HepG2 (cell line): ENCODE data around the gene NISCH. TPM values are rescaled to one million over a fixed set of nuclear protein-coding genes. Genes with fewer than 3 reads are reported as not detected.

Experiments
- ATF4 ChIP-seq, 2 experiments: fragments of 450-650 bp in 1 of 2; sonication (generic) in 1 of 2; formaldehyde crosslinking; IDR thresholded peaks; 2 replicates each; pipeline versions ENCODE4 v1.5.0 to v1.8.0; 2020 to 2022; ENCODE audit warnings: mild to moderate bottlenecking in 1 of 2, missing genetic modification reagents in 1 of 2
- CHCHD3 ChIP-seq: sonication (generic); formaldehyde crosslinking; IDR thresholded peaks from 2 replicates; pipeline ENCODE4 v1.8.0; 2022; ENCODE audit warnings: mild to moderate bottlenecking, missing genetic modification reagents, moderate library complexity
- DDIT3 ChIP-seq: sonication (generic); formaldehyde crosslinking; IDR thresholded peaks from 2 replicates; pipeline ENCODE4 v1.4.0; 2020; ENCODE audit warnings: mild to moderate bottlenecking, missing genetic modification reagents
- DNMT1 ChIP-seq: sonication (generic); formaldehyde crosslinking; IDR thresholded peaks from 2 replicates; pipeline ENCODE4 v1.5.1; 2020; ENCODE audit warnings: mild to moderate bottlenecking, missing genetic modification reagents
- GATA4 ChIP-seq: sonication (generic); IDR thresholded peaks from 2 replicates; pipeline ENCODE4 v1.6.1; 2016; ENCODE audit warnings: antibody characterized with exemption, low read depth, borderline replicate concordance
- HNF1B ChIP-seq: sonication (generic); formaldehyde crosslinking; IDR thresholded peaks from 2 replicates; pipeline ENCODE4 v1.5.1; 2020; ENCODE audit warnings: mild to moderate bottlenecking, moderate library complexity, missing genetic modification reagents
- KDM3A ChIP-seq: IDR thresholded peaks from 2 replicates; pipeline ENCODE4 v1.6.1; 2018; ENCODE audit warnings: low read depth, missing compliant biosample characterization
- REST ChIP-seq, 2 experiments: IDR thresholded peaks; 2 replicates each; pipeline ENCODE4 v1.6.1; 2011 to 2012; ENCODE audit warnings: low read length in 2 of 2, borderline replicate concordance in 1 of 2, low read depth in 1 of 2, mild to moderate bottlenecking in 1 of 2, moderate library complexity in 1 of 2
- RFX1 ChIP-seq: fragments of 450-650 bp; IDR thresholded peaks from 2 replicates; pipeline ENCODE4 v1.6.1; 2017
- SNAI1 ChIP-seq: sonication (generic); formaldehyde crosslinking; IDR thresholded peaks from 2 replicates; pipeline ENCODE4 v1.5.0; 2020; ENCODE audit warnings: mild to moderate bottlenecking, missing genetic modification reagents, borderline replicate concordance
- SPEN ChIP-seq: sonication (generic); formaldehyde crosslinking; IDR thresholded peaks from 2 replicates; pipeline ENCODE4 v1.5.1; 2020; ENCODE audit warnings: low read depth, mild to moderate bottlenecking, missing genetic modification reagents
- ZBTB26 ChIP-seq: IDR thresholded peaks from 2 replicates; pipeline ENCODE4 v1.6.1; 2016; ENCODE audit warnings: missing compliant biosample characterization, missing genetic modification reagents, borderline replicate concordance
- ZMYM4 ChIP-seq: sonication (generic); formaldehyde crosslinking; IDR thresholded peaks from 2 replicates; pipeline ENCODE4 v1.8.1; 2023; ENCODE audit warnings: mild to moderate bottlenecking, missing genetic modification reagents
- ZNF205 ChIP-seq: IDR thresholded peaks from 2 replicates; pipeline ENCODE4 v1.6.1; 2018; ENCODE audit warnings: missing biosample characterization, missing genetic modification reagents
- ZNF274 ChIP-seq: sonication (generic); formaldehyde crosslinking; IDR thresholded peaks from 2 replicates; pipeline ENCODE4 v1.5.1; 2020; ENCODE audit warnings: mild to moderate bottlenecking, missing genetic modification reagents
- ZNF616 ChIP-seq: sonication (generic); formaldehyde crosslinking; IDR thresholded peaks from 2 replicates; pipeline ENCODE4 v1.5.0; 2020; ENCODE audit warnings: low read depth, mild to moderate bottlenecking, missing genetic modification reagents
- ZNF619 ChIP-seq: sonication (generic); formaldehyde crosslinking; IDR thresholded peaks from 2 replicates; pipeline ENCODE4 v1.4.0; 2020; ENCODE audit warnings: mild to moderate bottlenecking, missing genetic modification reagents
- ZNF781 ChIP-seq: sonication (generic); formaldehyde crosslinking; IDR thresholded peaks from 2 replicates; pipeline ENCODE4 v1.5.1; 2020; ENCODE audit warnings: borderline replicate concordance, mild to moderate bottlenecking, missing genetic modification reagents; ENCODE audit errors: not compliant biosample characterization
- ZNF782 ChIP-seq: sonication (generic); formaldehyde crosslinking; IDR thresholded peaks from 2 replicates; pipeline ENCODE4 v1.4.0; 2020; ENCODE audit warnings: missing genetic modification reagents, mild to moderate bottlenecking, borderline replicate concordance
- ZSCAN31 ChIP-seq: sonication (generic); formaldehyde crosslinking; IDR thresholded peaks from 2 replicates; pipeline ENCODE4 v1.5.0; 2020; ENCODE audit warnings: low read depth, mild to moderate bottlenecking, missing genetic modification reagents
- polyA plus RNA-seq, 8 experiments: library from polyadenylated mRNA; depleted of rRNA in 3 of 8; stranded (reverse) in 7 of 8; unstranded in 1 of 8; fragments of >200 nt; fragmentation: Illumina TruSeq in 4 of 8; extraction: Trizol in 4 of 8; gene quantifications; 2 replicates each; pipeline versions ENCODE4 v1.2.1 to v1.2.3, GENCODE V29; 2011 to 2016; ENCODE audit warnings: low read depth in 4 of 8, missing spikeins in 1 of 8, mixed read lengths in 1 of 8; ENCODE audit not compliant: insufficient read depth in 1 of 8
- total RNA-seq, 5 experiments: library from RNA; depleted of rRNA; stranded (reverse); fragments of >200 nt; fragmentation: Illumina TruSeq; extraction: Trizol; gene quantifications; 2 replicates each; pipeline ENCODE4 v1.2.3, GENCODE V29; 2016; ENCODE audit warnings: low read depth in 1 of 5

NISCH gene
- total and polyA plus RNA-seq, 2 of the 13 experiments (the other 11 are each of a cell fraction or from before 2014, with no cell fraction given) = 27.0 to 47.6 TPM

GRCh38 chr3:52444860-52445793 is 10.3 kb upstream of the NISCH start, which contains the start of gene SEMA3G (continued):
- TF ChIP-seq SPEN (CRISPR knock-in tag) = peak; percentile 79
- no peak for TF ChIP-seq ZNF782
- 0 out of 2 replicates have a peak, but pooled peaks have one; percentile 34 for TF ChIP-seq DNMT1 (CRISPR knock-in tag)
- peak; percentile 69; the same call in 1 of the 2 replicates for TF ChIP-seq ZNF274 (CRISPR knock-in tag)
- peak; percentile 29; the same call in 1 of the 2 replicates for TF ChIP-seq KDM3A (CRISPR knock-in tag)
- TF ChIP-seq ZNF205 (CRISPR knock-in tag) = no peak; the same call in 1 of the 2 replicates
- peak; percentile 37; the same call in 1 of the 2 replicates for TF ChIP-seq CHCHD3 (CRISPR knock-in tag)
- 0 out of 2 replicates have a peak, but pooled peaks have one; percentile 17 for TF ChIP-seq ZNF619 (CRISPR knock-in tag)
- no peak for TF ChIP-seq ZNF616 (CRISPR knock-in tag)
- peak in 1 of 2 experiments; percentile 48; a peak in 1 of 4 replicates for TF ChIP-seq REST (IDR thresholded peaks at IDR 0.05; ENCODE audit: borderline replicate concordance in 1 of 2, low read depth in 1 of 2, low read length in 2 of 2)
- TF ChIP-seq HNF1B = no peak; the same call in none of the 2 replicates
- no peak; the same call in 1 of the 2 replicates for TF ChIP-seq ZSCAN31 (CRISPR knock-in tag)
- peak; percentile 49; the same call in 1 of the 2 replicates for TF ChIP-seq ZMYM4 (CRISPR knock-in tag)
- peak; percentile 64; the same call in 1 of the 2 replicates for TF ChIP-seq GATA4
- no peak for TF ChIP-seq DDIT3 (CRISPR knock-in tag)
- peak; percentile 70; the same call in 1 of the 2 replicates for TF ChIP-seq SNAI1 (CRISPR knock-in tag)
- TF ChIP-seq ATF4 (CRISPR knock-in tag; IDR thresholded peaks at IDR 0.05) = no peak
- no peak for TF ChIP-seq ZNF781 (CRISPR knock-in tag)
- TF ChIP-seq ZBTB26 = peak; percentile 77
- no peak for TF ChIP-seq RFX1
